Panc1 (cell line): ENCODE data around the gene PGAM1. TPM values are rescaled to one million over a fixed set of nuclear protein-coding genes. Genes with fewer than 3 reads are reported as not detected.
"Not testable (repeated sequence)": the region's sequence is repeated elsewhere in the genome, so short reads cannot be mapped to it uniquely, and the experiment has no call there.

Source experiments
- ATAC-seq: fragments of 200-7000 bp; cut with Tn5 transposase; 2 replicates; pipeline ENCODE4 v1.9.1; 2020; ENCODE audit warnings: mild to moderate bottlenecking, moderate library complexity
- BruUV-seq: library from RNA; stranded (reverse); fragments of 400-500 nt; replicated peaks from 2 replicates; lab custom pipeline; 2021; lab: Mats Ljungman, UMichigan
- CTCF ChIA-PET: fragments of 300-600 bp; sonication (Branson Sonifier 250); formaldehyde crosslinking; loops from one replicate; lab custom pipeline; 2022; ENCODE audit warnings: antibody characterized with exemption; lab: Charles Lee
- POLR2A ChIA-PET: fragments of 300-600 bp; sonication (Branson Sonifier 250); formaldehyde crosslinking; loops from one replicate; lab custom pipeline; 2022; ENCODE audit warnings: antibody characterized with exemption; lab: Charles Lee
- DNase-seq: peaks from one replicate; pipeline ENCODE4 v3.0.0-alpha.2; 2010; ENCODE audit warnings: low read depth, low spot score
- H3K27ac ChIP-seq: 2 replicates; pipeline ENCODE4 v1.5.1; 2011; ENCODE audit warnings: mild to moderate bottlenecking, low read length, inconsistent platforms
- H3K27me3 ChIP-seq: fragments of 200-500 bp; sonication (Bioruptor generic); 2 replicates; pipeline ENCODE4 v1.6.0; 2014; ENCODE audit warnings: low read length, inconsistent platforms; ENCODE audit not compliant: control insufficient read depth, insufficient read depth
- H3K36me3 ChIP-seq: fragments of 200-500 bp; sonication (Bioruptor generic); 2 replicates; pipeline ENCODE4 v1.5.1; 2014; ENCODE audit warnings: inconsistent platforms, mild to moderate bottlenecking, low read length, moderate library complexity; ENCODE audit not compliant: control insufficient read depth, insufficient read depth
- H3K4me1 ChIP-seq: 2 replicates; pipeline ENCODE4 v1.5.1; 2011; ENCODE audit warnings: inconsistent platforms, mild to moderate bottlenecking, low read length, moderate library complexity; ENCODE audit not compliant: control insufficient read depth, insufficient read depth
- H3K4me3 ChIP-seq, 2 experiments: 2 replicates each; pipeline ENCODE4 v1.5.1; 2011 to 2012; ENCODE audit warnings: low read depth in 2 of 2, low read length in 2 of 2, mild to moderate bottlenecking in 2 of 2, inconsistent platforms in 1 of 2, moderate library complexity in 1 of 2
- H3K9me3 ChIP-seq: fragments of 200-500 bp; sonication (Bioruptor generic); 2 replicates; pipeline ENCODE4 v1.5.1; 2014; ENCODE audit warnings: low read depth, mild to moderate bottlenecking, inconsistent platforms, low read length, moderate library complexity; ENCODE audit not compliant: control insufficient read depth, insufficient read depth
- POLR2AphosphoS5 ChIP-seq: IDR thresholded peaks from 2 replicates; pipeline ENCODE4 v1.6.1; 2012; ENCODE audit warnings: mild to moderate bottlenecking, low read depth, low read length, moderate library complexity
- SIN3A ChIP-seq: IDR thresholded peaks from 2 replicates; pipeline ENCODE4 v1.6.1; 2012; ENCODE audit warnings: low read depth, mild to moderate bottlenecking, low read length, moderate library complexity, borderline replicate concordance; ENCODE audit not compliant: insufficient read depth
- TCF7L2 ChIP-seq: IDR thresholded peaks from 2 replicates; pipeline ENCODE4 v1.6.1; 2011; ENCODE audit warnings: mild to moderate bottlenecking, low read depth, low read length, inconsistent platforms
- in situ Hi-C: cut with HindIII; loops from 2 replicates; pipeline ENCODE4 v1.10.0; 2016; ENCODE audit warnings: low sequenced_read_pairs, low pct_unique_long_range_greater_than_20kb
- intact Hi-C: fragments of 100-400 bp; cut with micrococcal nuclease; formaldehyde crosslinking; loops from one replicate; pipeline ENCODE4 v1.10.0; 2022; ENCODE audit not compliant: unreplicated experiment
- total RNA-seq: library from RNA; stranded (reverse); gene quantifications from one replicate; pipeline ENCODE4 v1.2.1, GENCODE V29; 2021; ENCODE audit not compliant: unreplicated experiment
- TF ChIP-seq, protein P1 (sequence below): fragments of 450-650 bp; IDR thresholded peaks from 2 replicates; pipeline ENCODE4 v1.5.1; 2017; ENCODE audit warnings: mild to moderate bottlenecking
- TF ChIP-seq, protein P2 (sequence below), 2 experiments: IDR thresholded peaks; 2 replicates each; pipeline ENCODE4 v1.6.1; 2011 to 2012; ENCODE audit warnings: low read depth in 2 of 2, control low read depth in 1 of 2, low read length in 1 of 2, mild to moderate bottlenecking in 1 of 2, moderate library complexity in 1 of 2; ENCODE audit not compliant: insufficient read depth in 1 of 2

The PGAM1 gene
- total RNA-seq, 1 experiment from 2014 or later: 726 TPM

DNA sequence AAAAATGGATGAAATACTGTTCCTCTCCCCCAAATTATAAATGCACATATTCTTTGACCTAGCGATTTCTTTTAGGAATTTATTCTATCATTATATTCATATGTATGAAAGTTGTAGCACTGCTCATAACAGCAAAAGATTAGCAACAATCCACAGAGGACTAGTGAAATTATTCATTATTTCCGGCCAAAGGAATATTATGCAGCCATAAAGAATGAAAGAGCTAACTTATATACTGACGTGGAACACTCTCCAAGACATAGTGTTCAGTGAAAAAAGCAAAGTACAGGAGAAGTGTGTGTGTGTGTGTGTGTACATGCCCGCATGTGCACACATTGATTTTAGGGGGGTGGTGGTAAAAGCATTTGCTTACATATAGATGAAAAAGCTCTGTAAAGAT is 48.9 kb downstream of the PGAM1 start:
- Histone ChIP-seq H3K27ac (no peak overlapping the region), H3K4me3 (no peak overlapping the region), H3K9me3 (no peaks in the 10 kb centered on the region), H3K36me3 (peaks cover 48% of the 10 kb centered on the region), H3K27me3 (no peaks in the 10 kb centered on the region), H3K4me1 (no peaks in the 10 kb centered on the region)
- ChIA-PET POLR2A (interaction anchor here (0.6 kb wide), 1 partner anchor 289 kb away, joined by 10 read pairs; no protein-coding TSS in a partner anchor), CTCF (no interaction called here)
- in situ Hi-C loops: no loop called here
- DNase-seq (no peak), ATAC-seq (no peak)
- intact Hi-C loops: no loop called here
- BruUV-seq: no TSS peak
- no peak for TF ChIP-seq SIN3A
- TF ChIP-seq TCF7L2: no peak
- TF ChIP-seq, protein P1, sequence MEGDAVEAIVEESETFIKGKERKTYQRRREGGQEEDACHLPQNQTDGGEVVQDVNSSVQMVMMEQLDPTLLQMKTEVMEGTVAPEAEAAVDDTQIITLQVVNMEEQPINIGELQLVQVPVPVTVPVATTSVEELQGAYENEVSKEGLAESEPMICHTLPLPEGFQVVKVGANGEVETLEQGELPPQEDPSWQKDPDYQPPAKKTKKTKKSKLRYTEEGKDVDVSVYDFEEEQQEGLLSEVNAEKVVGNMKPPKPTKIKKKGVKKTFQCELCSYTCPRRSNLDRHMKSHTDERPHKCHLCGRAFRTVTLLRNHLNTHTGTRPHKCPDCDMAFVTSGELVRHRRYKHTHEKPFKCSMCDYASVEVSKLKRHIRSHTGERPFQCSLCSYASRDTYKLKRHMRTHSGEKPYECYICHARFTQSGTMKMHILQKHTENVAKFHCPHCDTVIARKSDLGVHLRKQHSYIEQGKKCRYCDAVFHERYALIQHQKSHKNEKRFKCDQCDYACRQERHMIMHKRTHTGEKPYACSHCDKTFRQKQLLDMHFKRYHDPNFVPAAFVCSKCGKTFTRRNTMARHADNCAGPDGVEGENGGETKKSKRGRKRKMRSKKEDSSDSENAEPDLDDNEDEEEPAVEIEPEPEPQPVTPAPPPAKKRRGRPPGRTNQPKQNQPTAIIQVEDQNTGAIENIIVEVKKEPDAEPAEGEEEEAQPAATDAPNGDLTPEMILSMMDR: no peak
- TF ChIP-seq, protein P2, sequence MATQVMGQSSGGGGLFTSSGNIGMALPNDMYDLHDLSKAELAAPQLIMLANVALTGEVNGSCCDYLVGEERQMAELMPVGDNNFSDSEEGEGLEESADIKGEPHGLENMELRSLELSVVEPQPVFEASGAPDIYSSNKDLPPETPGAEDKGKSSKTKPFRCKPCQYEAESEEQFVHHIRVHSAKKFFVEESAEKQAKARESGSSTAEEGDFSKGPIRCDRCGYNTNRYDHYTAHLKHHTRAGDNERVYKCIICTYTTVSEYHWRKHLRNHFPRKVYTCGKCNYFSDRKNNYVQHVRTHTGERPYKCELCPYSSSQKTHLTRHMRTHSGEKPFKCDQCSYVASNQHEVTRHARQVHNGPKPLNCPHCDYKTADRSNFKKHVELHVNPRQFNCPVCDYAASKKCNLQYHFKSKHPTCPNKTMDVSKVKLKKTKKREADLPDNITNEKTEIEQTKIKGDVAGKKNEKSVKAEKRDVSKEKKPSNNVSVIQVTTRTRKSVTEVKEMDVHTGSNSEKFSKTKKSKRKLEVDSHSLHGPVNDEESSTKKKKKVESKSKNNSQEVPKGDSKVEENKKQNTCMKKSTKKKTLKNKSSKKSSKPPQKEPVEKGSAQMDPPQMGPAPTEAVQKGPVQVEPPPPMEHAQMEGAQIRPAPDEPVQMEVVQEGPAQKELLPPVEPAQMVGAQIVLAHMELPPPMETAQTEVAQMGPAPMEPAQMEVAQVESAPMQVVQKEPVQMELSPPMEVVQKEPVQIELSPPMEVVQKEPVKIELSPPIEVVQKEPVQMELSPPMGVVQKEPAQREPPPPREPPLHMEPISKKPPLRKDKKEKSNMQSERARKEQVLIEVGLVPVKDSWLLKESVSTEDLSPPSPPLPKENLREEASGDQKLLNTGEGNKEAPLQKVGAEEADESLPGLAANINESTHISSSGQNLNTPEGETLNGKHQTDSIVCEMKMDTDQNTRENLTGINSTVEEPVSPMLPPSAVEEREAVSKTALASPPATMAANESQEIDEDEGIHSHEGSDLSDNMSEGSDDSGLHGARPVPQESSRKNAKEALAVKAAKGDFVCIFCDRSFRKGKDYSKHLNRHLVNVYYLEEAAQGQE (IDR thresholded peaks at IDR 0.05; ENCODE audit: insufficient read depth in 1 of 2, low read depth in 2 of 2, low read length in 1 of 2): no peak
- no peak for TF ChIP-seq POLR2AphosphoS5

DNA sequence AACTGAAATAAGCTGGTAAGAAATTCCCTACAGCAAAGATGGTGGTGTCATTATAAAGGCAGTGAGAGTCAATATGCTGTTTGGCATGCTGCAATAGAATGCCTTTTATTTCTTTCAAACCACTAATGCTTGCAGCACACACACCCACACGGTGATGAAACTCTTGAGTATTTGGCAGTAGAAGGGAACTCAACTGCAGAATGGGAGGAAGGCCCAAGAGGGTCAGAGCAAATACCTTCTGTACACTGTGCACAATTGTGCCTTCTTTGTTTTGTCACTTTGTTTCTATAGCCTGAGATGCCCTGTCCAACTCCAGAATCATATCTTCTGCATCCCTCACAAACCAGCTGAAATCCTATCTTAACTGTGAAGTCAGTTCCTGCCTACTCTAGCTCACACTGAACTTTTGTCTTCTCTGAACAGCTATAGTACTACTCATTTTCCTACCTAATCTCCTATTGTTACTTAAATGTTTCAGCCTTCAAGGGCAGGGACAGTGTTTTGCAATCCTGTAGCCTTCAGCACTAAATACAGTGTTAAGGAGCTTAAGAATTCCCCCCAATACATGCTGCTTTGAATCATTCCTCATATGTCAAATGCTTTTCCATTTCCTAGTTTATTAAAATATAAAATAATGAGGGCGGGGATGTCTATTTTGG is 50.1 kb downstream of the PGAM1 start:
- in situ Hi-C loops (no loop called here), intact Hi-C loops (no loop called here)
- TF ChIP-seq, protein P1: no peak
- TF ChIP-seq TCF7L2: no peak
- TF ChIP-seq SIN3A: no peak
- no peak for TF ChIP-seq POLR2AphosphoS5
- TF ChIP-seq, protein P2 (IDR thresholded peaks at IDR 0.05; ENCODE audit: insufficient read depth in 1 of 2, low read depth in 2 of 2, low read length in 1 of 2): no peak
- no peak overlapping the region for H3K4me3 ChIP-seq
- peaks cover 58% of the 10 kb centered on the region for H3K36me3 ChIP-seq
- CTCF ChIA-PET: no interaction called here
- BruUV-seq: no TSS peak
- H3K27me3 ChIP-seq: no peaks in the 10 kb centered on the region
- H3K27ac ChIP-seq: no peak overlapping the region
- H3K9me3 ChIP-seq: no peaks in the 10 kb centered on the region
- no peak for DNase-seq
- ATAC-seq: no peak
- peaks cover 5% of the 10 kb centered on the region; the same call in 1 of the 2 replicates for H3K4me1 ChIP-seq
- POLR2A ChIA-PET: no interaction called here

DNA sequence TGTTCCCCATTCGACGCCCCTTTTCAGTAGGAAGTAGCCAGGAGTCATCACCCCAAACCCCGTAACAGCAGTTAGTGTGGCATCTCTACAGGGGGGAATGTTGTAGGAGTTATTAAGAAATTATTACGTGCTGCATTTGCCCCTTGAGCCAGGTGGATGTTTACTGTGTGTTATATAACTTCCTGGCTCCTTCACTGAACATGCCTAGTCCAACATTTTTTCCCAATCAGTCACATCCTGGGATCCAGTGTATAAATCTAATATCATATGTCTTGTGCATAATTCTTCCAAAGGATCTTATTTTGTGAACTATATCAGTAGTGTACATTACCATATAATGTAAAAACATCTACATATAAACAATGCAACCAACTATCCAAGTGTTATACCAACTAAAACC is 53.4 kb downstream of the PGAM1 start:
- H3K27ac ChIP-seq, POLR2A ChIA-PET, intact Hi-C loops, BruUV-seq, ATAC-seq, in situ Hi-C loops, CTCF ChIA-PET, H3K9me3 ChIP-seq, DNase-seq, H3K4me3 ChIP-seq, H3K4me1 ChIP-seq, H3K27me3 ChIP-seq: not testable (repeated sequence)
- H3K36me3 ChIP-seq: peaks cover 50% of the 10 kb centered on the region
